ENCODE results near the gene ALAS1.
A peak's percentile ranks its signal among the peaks of the same experiment; 100 is the strongest.

The ALAS1 gene

DNA sequence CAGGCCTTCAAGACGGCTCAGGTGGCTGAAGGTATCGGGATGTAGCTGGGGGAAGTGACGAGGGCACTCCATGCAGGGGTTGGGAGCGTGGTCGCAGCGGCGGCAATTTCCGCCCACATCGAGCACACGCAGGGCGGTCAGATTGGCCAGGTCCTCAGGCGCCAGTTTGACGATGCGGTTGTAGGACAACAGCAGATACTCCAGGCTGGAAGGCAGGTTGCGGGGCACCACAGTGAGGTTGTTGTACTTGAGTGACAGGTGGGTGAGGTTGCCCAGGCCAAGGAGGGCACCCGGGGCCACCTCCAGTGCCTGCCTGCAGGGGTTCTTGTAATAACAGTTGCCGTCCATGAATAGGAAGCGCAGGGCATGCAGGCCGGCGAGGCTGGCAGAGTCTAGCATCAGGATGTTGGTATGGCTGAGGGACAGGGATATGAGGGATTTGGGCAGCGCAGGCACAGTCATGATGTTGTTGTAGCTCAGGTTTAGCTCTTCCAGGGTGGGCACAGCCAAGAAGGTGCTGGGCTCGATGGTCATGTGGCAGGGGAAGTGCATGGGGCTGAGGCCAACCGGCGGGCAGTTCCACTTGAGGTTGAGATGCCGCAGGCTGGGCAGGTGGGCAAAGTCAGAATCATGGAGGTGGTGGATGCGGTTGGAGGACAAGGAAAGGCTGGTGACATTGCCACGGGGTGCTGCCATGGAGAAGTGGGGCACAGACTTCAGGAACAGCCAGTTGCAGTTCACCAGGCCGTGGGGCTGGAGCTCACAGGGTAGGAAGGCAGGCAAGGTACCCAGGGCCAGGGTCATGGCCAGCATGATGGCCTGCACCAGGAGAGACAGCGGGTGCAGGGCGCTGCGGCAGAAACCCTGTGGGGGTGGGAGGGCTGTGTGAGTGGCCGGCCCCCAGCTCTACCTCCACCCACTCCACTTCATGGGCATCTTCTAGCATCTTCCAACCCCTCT is 25.8 kb downstream of the ALAS1 start:
- H3K27me3 Mint-ChIP-seq: no peaks in the 10 kb centered on the region
- H3K36me3 Mint-ChIP-seq (ENCODE audit: insufficient read depth): peaks cover 15% of the 10 kb centered on the region
- ATAC-seq (replicated peaks) (no peak), DNase-seq (no peak)
- H3K27ac Mint-ChIP-seq: peak overlapping the region in 1 of 2 donors; percentile 89
- H3K4me3 Mint-ChIP-seq: peak overlapping the region; percentile 13 to 85
- peaks cover 41 to 67% of the 10 kb centered on the region in 2 donors for H3K4me1 Mint-ChIP-seq (ENCODE audit: low read depth in 2 of 2)
- H3K9me3 Mint-ChIP-seq: no peaks in the 10 kb centered on the region

DNA sequence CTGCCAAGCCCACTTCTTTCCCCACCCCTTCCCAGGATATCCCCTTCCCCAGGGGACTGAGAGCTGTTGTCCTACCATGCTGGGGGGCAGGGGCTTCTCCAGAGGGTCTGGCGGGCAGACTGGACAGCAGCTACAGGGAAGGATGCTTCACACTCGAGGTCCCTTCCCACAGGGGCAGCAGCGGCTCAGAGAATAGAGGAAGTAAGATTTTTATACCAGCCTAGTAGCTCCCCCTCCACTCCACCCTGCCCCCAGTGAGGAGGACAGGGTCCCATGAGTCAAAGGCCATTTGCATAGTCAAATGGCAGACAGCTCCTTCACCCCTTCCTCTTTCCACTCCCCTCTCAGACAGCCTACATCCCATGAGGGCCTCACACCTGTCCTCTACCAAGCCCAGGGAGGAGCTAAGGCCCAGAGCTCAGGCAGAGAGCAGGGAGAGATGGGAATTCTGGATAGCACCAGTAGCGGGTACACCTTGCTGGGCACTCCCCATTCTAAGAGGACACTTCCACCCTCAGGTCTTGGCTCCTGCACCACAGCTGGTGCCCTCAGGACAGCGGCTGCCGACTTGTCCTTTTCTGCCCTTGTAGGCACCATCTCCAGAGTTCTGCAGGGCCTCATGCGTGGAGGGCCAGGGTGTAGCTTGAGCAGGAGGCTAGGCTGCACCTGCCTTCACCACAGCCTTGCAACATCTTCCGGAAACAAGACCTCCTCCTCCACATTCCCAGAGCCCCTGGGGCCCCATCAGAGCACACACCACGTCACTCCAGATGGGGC is 27.7 kb downstream of the ALAS1 start, which contains the start of gene TLR9:
Gene TLR9 (minus strand): TSS at position 194 of the 777 bp plus-strand sequence. CDS start 116 bp downstream, at position 78.
- Mint-ChIP-seq H3K4me3 (peak within 1 kb of the TSS in 1 of 2 donors; percentile 85), H3K27me3 (no peaks in the 10 kb centered on the region), H3K27ac (peak within 1 kb of the TSS; percentile 89 to 94), H3K9me3 (no peaks in the 10 kb centered on the region), H3K36me3 (ENCODE audit: insufficient read depth) (peaks cover 31% of the 10 kb centered on the region), H3K4me1 (ENCODE audit: low read depth in 2 of 2) (peaks cover 26 to 51% of the 10 kb centered on the region in 2 donors)
- ATAC-seq (replicated peaks) (peak; percentile 38), DNase-seq (no peak)

DNA sequence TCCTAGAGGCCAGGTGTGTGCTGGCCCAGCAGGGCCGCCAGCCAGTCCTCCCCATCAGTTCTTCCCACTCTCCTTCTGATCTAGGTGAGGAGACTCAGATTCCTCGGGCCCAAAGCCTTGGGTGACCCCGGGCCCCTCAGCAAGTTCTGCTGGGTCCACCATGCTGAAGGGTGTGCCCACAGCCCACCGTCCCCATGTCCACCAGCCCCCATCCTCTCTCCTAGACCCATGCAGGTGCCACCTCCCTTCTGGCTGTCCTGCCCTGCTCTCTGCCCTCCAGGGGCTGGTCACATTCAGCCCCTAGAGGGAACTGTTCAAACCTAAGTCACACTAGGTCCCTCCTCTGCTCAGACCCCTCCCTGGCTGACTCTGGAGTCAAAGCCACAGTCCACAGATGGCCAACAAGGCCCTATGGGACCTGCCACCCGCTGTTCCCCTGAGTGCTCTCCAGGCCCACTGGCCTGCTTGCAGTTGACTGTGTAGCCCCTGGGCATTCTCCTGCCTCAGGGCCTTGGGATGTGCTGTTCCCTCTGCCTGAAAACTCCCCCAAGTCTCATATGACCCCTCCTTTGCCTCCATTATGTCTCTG is 28.4 kb downstream of the ALAS1 start:
- Mint-ChIP-seq H3K4me1 (ENCODE audit: low read depth in 2 of 2) (peaks cover 26 to 50% of the 10 kb centered on the region in 2 donors), H3K4me3 (no peak overlapping the region), H3K36me3 (ENCODE audit: insufficient read depth) (peaks cover 33% of the 10 kb centered on the region)

DNA sequence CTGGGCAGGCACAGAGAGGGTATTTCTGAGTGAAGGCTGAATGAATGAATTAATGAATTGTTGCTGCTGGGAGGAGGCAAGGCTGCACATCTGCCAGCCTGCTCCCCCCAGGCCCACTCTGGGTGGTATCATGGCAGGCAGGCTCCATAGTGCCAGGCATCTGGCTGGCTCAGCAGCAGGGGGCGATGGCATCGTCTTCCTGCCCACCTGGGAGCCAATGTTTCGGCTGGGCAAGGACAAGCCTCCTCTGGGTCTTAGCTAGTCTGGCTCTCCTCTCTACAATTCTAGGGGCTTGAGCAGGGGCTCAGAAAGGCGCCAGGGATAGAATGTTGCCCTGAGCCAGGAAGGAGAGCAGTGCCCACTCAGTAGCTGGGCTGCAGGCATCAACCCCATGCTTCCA is 29.2 kb downstream of the ALAS1 start:
- ATAC-seq (replicated peaks) (no peak), DNase-seq (no peak)
- H3K27ac Mint-ChIP-seq: peak overlapping the region in 1 of 2 donors; percentile 89
- no peaks in the 10 kb centered on the region for H3K9me3 Mint-ChIP-seq
- H3K27me3 Mint-ChIP-seq: no peaks in the 10 kb centered on the region
- H3K4me3 Mint-ChIP-seq: no peak overlapping the region
- peaks cover 38% of the 10 kb centered on the region for H3K36me3 Mint-ChIP-seq (ENCODE audit: insufficient read depth)
- H3K4me1 Mint-ChIP-seq (ENCODE audit: low read depth in 2 of 2): peaks cover 30 to 51% of the 10 kb centered on the region in 2 donors

More for the DNA sequence above, 28.4 kb downstream of the ALAS1 start:
- DNase-seq (no peak), ATAC-seq (replicated peaks) (no peak)
- Mint-ChIP-seq H3K27ac (peak overlapping the region; percentile 89 to 94), H3K27me3 (no peaks in the 10 kb centered on the region), H3K9me3 (no peaks in the 10 kb centered on the region)

DNA sequence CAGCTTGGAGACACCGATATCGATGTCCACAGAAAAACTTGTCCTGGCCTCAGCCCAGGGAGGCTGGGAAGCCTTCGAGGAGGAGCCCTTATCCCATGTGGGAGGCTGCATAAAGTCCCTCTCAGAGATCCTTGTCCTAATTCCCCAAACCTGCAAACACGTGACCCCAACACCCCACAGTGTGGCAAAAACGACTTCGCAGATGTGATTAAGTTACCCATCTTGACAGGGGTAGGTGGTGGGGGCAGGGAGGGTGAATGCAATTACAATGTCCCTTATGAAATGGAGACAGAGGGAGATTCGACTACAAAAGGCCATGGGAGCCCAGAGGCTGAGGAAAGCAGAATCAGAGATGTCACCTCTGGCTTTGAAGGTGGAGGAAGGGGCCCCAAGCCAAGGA is 29.8 kb downstream of the ALAS1 start:
- no peak overlapping the region for H3K27ac Mint-ChIP-seq
- peaks cover 31 to 49% of the 10 kb centered on the region in 2 donors for H3K4me1 Mint-ChIP-seq (ENCODE audit: low read depth in 2 of 2)
- H3K9me3 Mint-ChIP-seq: no peaks in the 10 kb centered on the region
- ATAC-seq (replicated peaks) (no peak), DNase-seq (no peak)
- H3K36me3 Mint-ChIP-seq (ENCODE audit: insufficient read depth): peaks cover 42% of the 10 kb centered on the region
- H3K4me3 Mint-ChIP-seq: no peak overlapping the region
- no peaks in the 10 kb centered on the region for H3K27me3 Mint-ChIP-seq

DNA sequence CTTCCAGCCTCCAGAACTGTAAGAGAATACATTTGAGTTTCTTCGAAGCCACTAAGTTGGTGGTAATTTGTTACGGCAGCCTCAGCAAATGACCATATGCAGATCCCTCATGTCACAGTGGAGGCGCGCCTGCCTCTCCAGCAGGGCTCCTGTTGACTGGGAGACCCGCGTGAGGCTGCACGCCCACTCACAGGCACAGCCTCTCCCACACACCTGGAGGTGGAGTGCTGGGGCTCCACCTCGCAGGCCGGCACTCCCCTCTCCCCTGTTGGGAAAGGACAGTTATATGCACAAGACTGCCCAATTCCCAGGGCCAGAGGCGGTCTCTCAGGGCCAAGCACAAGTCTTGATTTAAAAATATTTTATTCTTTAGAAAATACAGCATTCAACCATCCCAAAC is 30.3 kb downstream of the ALAS1 start:
- no peak overlapping the region for H3K27ac Mint-ChIP-seq
- peaks cover 31 to 46% of the 10 kb centered on the region in 2 donors for H3K4me1 Mint-ChIP-seq (ENCODE audit: low read depth in 2 of 2)
- H3K36me3 Mint-ChIP-seq (ENCODE audit: insufficient read depth): peaks cover 39% of the 10 kb centered on the region
- ATAC-seq (replicated peaks) (no peak), DNase-seq (no peak)
- no peak overlapping the region for H3K4me3 Mint-ChIP-seq
- H3K9me3 Mint-ChIP-seq: no peaks in the 10 kb centered on the region
- no peaks in the 10 kb centered on the region for H3K27me3 Mint-ChIP-seq

- no peak overlapping the region for H3K27ac Mint-ChIP-seq
- no peaks in the 10 kb centered on the region for H3K9me3 Mint-ChIP-seq
- no peak overlapping the region for H3K4me3 Mint-ChIP-seq
- no peak for DNase-seq
- H3K36me3 Mint-ChIP-seq (ENCODE audit: insufficient read depth): peaks cover 43% of the 10 kb centered on the region
- ATAC-seq (replicated peaks): no peak
- H3K4me1 Mint-ChIP-seq (ENCODE audit: low read depth in 2 of 2): peaks cover 31 to 45% of the 10 kb centered on the region in 2 donors
- H3K27me3 Mint-ChIP-seq: no peaks in the 10 kb centered on the region
Observed at GRCh38 chr3:52228751-52229291, 30.9 kb downstream of the ALAS1 start.

- no peaks in the 10 kb centered on the region for H3K27me3 Mint-ChIP-seq
- H3K36me3 Mint-ChIP-seq (ENCODE audit: insufficient read depth): peaks cover 46% of the 10 kb centered on the region
- H3K27ac Mint-ChIP-seq: peak overlapping the region; percentile 72 to 79
- no peak for DNase-seq
- ATAC-seq (replicated peaks): no peak
- no peaks in the 10 kb centered on the region for H3K9me3 Mint-ChIP-seq
- H3K4me1 Mint-ChIP-seq (ENCODE audit: low read depth in 2 of 2): peaks cover 40 to 43% of the 10 kb centered on the region in 2 donors
- H3K4me3 Mint-ChIP-seq: no peak overlapping the region
Observed at GRCh38 chr3:52229656-52230055, 31.7 kb downstream of the ALAS1 start.

DNA sequence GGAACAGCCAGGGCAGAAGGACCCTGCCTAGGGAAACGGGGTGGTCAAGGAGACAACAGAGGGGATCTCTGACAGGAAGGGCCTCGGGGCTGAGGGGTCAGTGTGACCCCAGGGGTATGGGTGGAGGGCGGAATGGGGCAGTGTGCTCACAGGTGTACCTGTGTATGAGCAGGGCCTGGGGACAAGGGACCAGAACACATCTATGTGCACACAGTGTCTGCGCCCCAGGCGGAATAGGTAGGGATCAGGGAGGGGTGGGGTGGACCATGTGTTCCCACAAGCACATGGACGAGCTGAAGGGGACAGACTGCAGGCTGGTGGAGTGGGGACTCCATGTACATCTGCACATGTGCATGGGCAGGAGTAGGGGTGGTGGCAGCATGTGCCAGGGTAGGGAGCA is 32.5 kb downstream of the ALAS1 start:
- peak overlapping the region; percentile 72 to 79 for H3K27ac Mint-ChIP-seq
- H3K9me3 Mint-ChIP-seq: no peaks in the 10 kb centered on the region
- ATAC-seq (replicated peaks) (no peak), DNase-seq (no peak)
- H3K4me1 Mint-ChIP-seq (ENCODE audit: low read depth in 2 of 2): peaks cover 43 to 44% of the 10 kb centered on the region in 2 donors
- peak overlapping the region in 1 of 2 donors; percentile 44 for H3K4me3 Mint-ChIP-seq
- H3K27me3 Mint-ChIP-seq: no peaks in the 10 kb centered on the region
- H3K36me3 Mint-ChIP-seq (ENCODE audit: insufficient read depth): peaks cover 46% of the 10 kb centered on the region

DNA sequence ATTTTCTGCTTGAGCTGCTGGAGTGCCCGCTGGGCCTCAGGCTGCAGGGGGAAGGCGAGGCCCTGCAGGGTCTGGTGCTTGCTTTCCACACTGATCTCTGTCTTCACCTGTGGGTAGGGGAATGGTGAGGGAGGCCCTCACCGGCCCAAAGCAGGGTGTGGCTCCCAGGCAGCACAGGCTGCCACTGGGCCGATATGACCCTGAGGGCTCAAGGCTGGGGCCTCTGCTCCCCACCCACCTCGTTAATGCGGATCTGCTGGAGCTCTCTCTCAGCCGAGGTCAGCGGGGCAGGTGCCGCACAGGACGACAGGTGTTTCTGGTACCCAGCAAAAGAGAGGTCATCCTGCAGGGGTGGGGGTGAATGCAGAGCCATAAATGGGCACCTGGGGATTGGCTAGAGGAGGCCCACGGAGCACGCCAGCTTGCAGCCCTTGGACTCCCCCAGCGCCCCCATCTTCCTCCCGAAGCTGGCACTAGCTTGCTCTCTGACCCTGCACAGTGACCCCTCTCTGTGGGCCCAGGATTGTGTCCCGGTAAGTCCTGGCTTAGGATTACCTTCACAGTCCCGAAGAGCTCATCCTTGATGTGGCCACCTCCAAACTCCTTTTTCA is 33.0 kb downstream of the ALAS1 start:
- ATAC-seq (replicated peaks) (no peak), DNase-seq (no peak)
- no peak overlapping the region for H3K4me3 Mint-ChIP-seq
- H3K27me3 Mint-ChIP-seq: no peaks in the 10 kb centered on the region
- H3K36me3 Mint-ChIP-seq (ENCODE audit: insufficient read depth): peaks cover 46% of the 10 kb centered on the region
- no peaks in the 10 kb centered on the region for H3K9me3 Mint-ChIP-seq
- H3K4me1 Mint-ChIP-seq (ENCODE audit: low read depth in 2 of 2): peaks cover 43 to 44% of the 10 kb centered on the region in 2 donors
- peak overlapping the region; percentile 62 to 81 for H3K27ac Mint-ChIP-seq

GRCh38 chr3:52231502-52232278 is 33.7 kb downstream of the ALAS1 start:
- Mint-ChIP-seq H3K9me3 (no peaks in the 10 kb centered on the region), H3K4me1 (ENCODE audit: low read depth in 2 of 2) (peaks cover 43 to 44% of the 10 kb centered on the region in 2 donors), H3K27ac (peak overlapping the region; percentile 62 to 81), H3K27me3 (no peaks in the 10 kb centered on the region), H3K4me3 (peak overlapping the region; percentile 46 to 65), H3K36me3 (ENCODE audit: insufficient read depth) (peaks cover 50% of the 10 kb centered on the region)
- peak; percentile 95 for ATAC-seq (replicated peaks)
- DNase-seq: peak; percentile 91 to 92 (median 91)
